Esophagus muscularis mucosa (tissue), 4 donors: ENCODE data around the gene SEC24B. TPM values are rescaled to one million over a fixed set of nuclear protein-coding genes. Genes with fewer than 3 reads are reported as not detected.

Experiments used
- DNase-seq: peaks from one replicate; pipeline ENCODE4 v3.0.0-alpha.2; 2017; ENCODE audit errors: extremely low spot score
- H3K27ac ChIP-seq, 4 donors: fragments of 200-600 bp; sonication (generic); replicated peaks in 1 of 4; 1 replicate in 3 of 4; 2 replicates in 1 of 4; pipeline ENCODE4 v1.5.1; 2016 to 2019; ENCODE audit warnings: mild to moderate bottlenecking in 1 of 4
- H3K27me3 ChIP-seq, 4 donors: fragments of 200-600 bp; sonication (generic); one replicate each; pipeline versions ENCODE4 v1.5.1 to v1.6.0; 2016 to 2019
- H3K36me3 ChIP-seq, 4 donors: fragments of 200-600 bp; sonication (generic); one replicate each; pipeline ENCODE4 v1.5.1; 2016 to 2019
- H3K4me1 ChIP-seq, 4 donors: fragments of 200-600 bp; sonication (generic); one replicate each; pipeline ENCODE4 v1.5.1; 2016 to 2019
- H3K4me3 ChIP-seq, 4 donors: fragments of 200-600 bp; sonication (generic); 1 replicate in 2 of 4; 2 replicates in 2 of 4; pipeline ENCODE4 v1.5.1; 2016 to 2019; ENCODE audit warnings: mild to moderate bottlenecking in 4 of 4, moderate library complexity in 1 of 4
- H3K9me3 ChIP-seq, 4 donors: fragments of 200-600 bp; sonication (generic); 1 replicate in 3 of 4; 2 replicates in 1 of 4; pipeline ENCODE4 v1.5.1; 2016 to 2019
- CTCF ChIP-seq, 3 experiments: fragments of 200-600 bp in 2 of 3; fragments of 450-650 bp in 1 of 3; sonication (generic) in 2 of 3; IDR thresholded peaks; one replicate each; pipeline ENCODE4 v1.5.1; 2017 to 2019; ENCODE audit warnings: antibody characterized with exemption in 3 of 3, mild to moderate bottlenecking in 2 of 3, moderate library complexity in 1 of 3
- EP300 ChIP-seq: sonication (generic); formaldehyde crosslinking; IDR thresholded peaks from one replicate; pipeline ENCODE4 v1.6.1; 2017; ENCODE audit warnings: antibody characterized with exemption
- POLR2A ChIP-seq: fragments of 450-650 bp; IDR thresholded peaks from one replicate; pipeline ENCODE4 v1.6.1; 2017; ENCODE audit warnings: antibody characterized with exemption, moderate library complexity, mild to moderate bottlenecking, low read depth
- POLR2AphosphoS5 ChIP-seq, 2 donors: sonication (generic); formaldehyde crosslinking; IDR thresholded peaks; one replicate each; pipeline ENCODE4 v1.6.1; 2017; ENCODE audit warnings: antibody characterized with exemption in 2 of 2
- WGBS: methylation state at CpG from one replicate; pipeline ENCODE4 v1.1.5; 2018; 5-methylcytosine and 5-hydroxymethylcytosine counted together
- intact Hi-C: fragments of 100-400 bp; cut with DNase I; formaldehyde crosslinking; loops from one replicate; pipeline ENCODE4 v1.15.1; 2023
- total RNA-seq, 4 donors: library from RNA; depleted of rRNA; stranded (reverse); fragments of >200 nt; gene quantifications; one replicate each; pipeline versions ENCODE4 v1.1.0 to v1.2.1, GENCODE V29; 2016

The SEC24B gene
- total RNA-seq, 4 donors from 2014 or later, result 34.5 to 46.5 (median 37.0) TPM

GRCh38 chr4:109411964-109412363 lies 21.7 kb upstream of the SEC24B start:
- Histone ChIP-seq H3K4me3 (no peak overlapping the region), H3K27ac (no peak overlapping the region), H3K36me3 (no peaks in the 10 kb centered on the region), H3K27me3 (no peaks in the 10 kb centered on the region), H3K4me1 (no peaks in the 10 kb centered on the region), H3K9me3 (no peaks in the 10 kb centered on the region)
- WGBS, result 56% methylated on average over 2 of the region's 2 CpGs
- intact Hi-C loops, result no loop called here
- TF ChIP-seq CTCF (IDR thresholded peaks at IDR 0.05), result no peak
- no peak for TF ChIP-seq EP300
- no peak for TF ChIP-seq POLR2A
- TF ChIP-seq POLR2AphosphoS5 (IDR thresholded peaks at IDR 0.05), result no peak
- DNase-seq, result no peak

GRCh38 chr4:109412776-109413175 lies 20.8 kb upstream of the SEC24B start:
- Histone ChIP-seq H3K4me1 (no peaks in the 10 kb centered on the region), H3K36me3 (no peaks in the 10 kb centered on the region), H3K9me3 (no peaks in the 10 kb centered on the region), H3K27me3 (no peaks in the 10 kb centered on the region), H3K4me3 (no peak overlapping the region), H3K27ac (no peak overlapping the region)
- WGBS, result 65% methylated on average over 1 of the region's 1 CpG
- intact Hi-C loops, result no loop called here
- TF ChIP-seq POLR2AphosphoS5 (IDR thresholded peaks at IDR 0.05) (no peak), CTCF (IDR thresholded peaks at IDR 0.05) (no peak), EP300 (no peak), POLR2A (no peak)
- no peak for DNase-seq

GRCh38 chr4:109414938-109415337 lies 18.7 kb upstream of the SEC24B start:
- Histone ChIP-seq H3K27ac (no peak overlapping the region), H3K27me3 (no peaks in the 10 kb centered on the region), H3K36me3 (no peaks in the 10 kb centered on the region), H3K4me1 (no peaks in the 10 kb centered on the region), H3K9me3 (no peaks in the 10 kb centered on the region), H3K4me3 (no peak overlapping the region)
- intact Hi-C loops, result no loop called here
- DNase-seq, result no peak
- no peak for TF ChIP-seq POLR2A
- TF ChIP-seq EP300, result no peak
- no peak for TF ChIP-seq POLR2AphosphoS5 (IDR thresholded peaks at IDR 0.05)
- TF ChIP-seq CTCF (IDR thresholded peaks at IDR 0.05), result no peak
- WGBS, result 61% methylated on average over 1 of the region's 1 CpG

- Histone ChIP-seq H3K36me3 (no peaks in the 10 kb centered on the region), H3K4me3 (no peak overlapping the region), H3K4me1 (peaks cover 0 to 6% (median 5%) of the 10 kb centered on the region in 4 donors), H3K9me3 (no peaks in the 10 kb centered on the region), H3K27me3 (no peaks in the 10 kb centered on the region), H3K27ac (no peak overlapping the region)
- WGBS, result 89% methylated on average over 1 of the region's 1 CpG
- intact Hi-C loops, result no loop called here
- DNase-seq, result no peak
- TF ChIP-seq POLR2AphosphoS5 (IDR thresholded peaks at IDR 0.05) (no peak), CTCF (IDR thresholded peaks at IDR 0.05) (no peak), EP300 (no peak), POLR2A (no peak)
Observed at GRCh38 chr4:109418588-109418987, 15.0 kb upstream of the SEC24B start.

- TF ChIP-seq CTCF (IDR thresholded peaks at IDR 0.05) (no peak), POLR2AphosphoS5 (IDR thresholded peaks at IDR 0.05) (no peak), EP300 (no peak), POLR2A (no peak)
- intact Hi-C loops, result loop anchor here (5.0 to 10.0 kb wide), 2 partner anchors 285 to 558 kb away; partner anchors contain the start of gene CASP6
- Histone ChIP-seq H3K27me3 (no peaks in the 10 kb centered on the region), H3K9me3 (no peaks in the 10 kb centered on the region), H3K4me3 (no peak overlapping the region), H3K27ac (no peak overlapping the region), H3K36me3 (no peaks in the 10 kb centered on the region), H3K4me1 (peaks cover 0 to 6% (median 5%) of the 10 kb centered on the region in 4 donors)
- DNase-seq, result no peak
- 97% methylated on average over 2 of the region's 2 CpGs for WGBS
Observed at GRCh38 chr4:109419679-109420078, 13.9 kb upstream of the SEC24B start.
